Lower leg skin (tissue), 3 donors: ENCODE data around the gene TRIM29.

ENCODE experiments used
- CTCF ChIP-seq, 3 donors: fragments of 450-650 bp; IDR thresholded peaks; one replicate each; pipeline ENCODE4 v1.5.1; 2016; ENCODE audit warnings: antibody characterized with exemption in 3 of 3, mild to moderate bottlenecking in 3 of 3, moderate library complexity in 2 of 3
- POLR2A ChIP-seq, 2 donors: fragments of 450-650 bp; IDR thresholded peaks; one replicate each; pipeline ENCODE4 v1.6.1; 2016 to 2017; ENCODE audit warnings: antibody characterized with exemption in 2 of 2, mild to moderate bottlenecking in 1 of 2, moderate library complexity in 1 of 2

- no peak for TF ChIP-seq POLR2A (IDR thresholded peaks at IDR 0.05)
- no peak for TF ChIP-seq CTCF (IDR thresholded peaks at IDR 0.05)
Measured at GRCh38 chr11:120115272-120116000, 22.5 kb downstream of the TRIM29 start.
